H9 (cell line): ENCODE results near the gene KRTAP16-1. TPM values are rescaled to one million over a fixed set of nuclear protein-coding genes. Genes with fewer than 3 reads are reported as not detected.

Experiments used
- DNase-seq: peaks from one replicate; pipeline ENCODE4 v3.0.0-alpha.2; 2017
- H2AFZ ChIP-seq: one replicate; pipeline ENCODE4 v1.6.1; 2013; ENCODE audit warnings: mild to moderate bottlenecking, low read length, control low read depth, moderate library complexity
- H2AK5ac ChIP-seq: 2 replicates; pipeline ENCODE4 v1.6.1; 2013; ENCODE audit warnings: low read length, control low read depth, mixed read lengths; ENCODE audit not compliant: insufficient read length
- H2BK120ac ChIP-seq: one replicate; pipeline ENCODE4 v1.6.1; 2013; ENCODE audit warnings: low read depth, mild to moderate bottlenecking, low read length, control low read depth, inconsistent platforms; ENCODE audit not compliant: poor library complexity, severe bottlenecking
- H2BK12ac ChIP-seq: 2 replicates; pipeline ENCODE4 v1.6.1; 2013; ENCODE audit warnings: low read length, control low read depth, mixed read lengths, low read depth; ENCODE audit not compliant: insufficient read length
- H2BK15ac ChIP-seq: 2 replicates; pipeline ENCODE4 v1.6.1; 2013; ENCODE audit warnings: low read depth, low read length, control low read depth
- H2BK20ac ChIP-seq: one replicate; pipeline ENCODE4 v1.6.1; 2013; ENCODE audit warnings: low read depth, mild to moderate bottlenecking, low read length, control low read depth, inconsistent platforms; ENCODE audit not compliant: poor library complexity, severe bottlenecking
- H2BK5ac ChIP-seq: 2 replicates; pipeline ENCODE4 v1.6.1; 2013; ENCODE audit warnings: low read length, control low read depth, mixed read lengths; ENCODE audit not compliant: insufficient read length
- H3K14ac ChIP-seq: 2 replicates; pipeline ENCODE4 v1.6.1; 2013; ENCODE audit warnings: low read length, control low read depth; ENCODE audit not compliant: insufficient read depth
- H3K18ac ChIP-seq: 2 replicates; pipeline ENCODE4 v1.6.1; 2013; ENCODE audit warnings: low read depth, mild to moderate bottlenecking, mixed read lengths, low read length, control low read depth; ENCODE audit not compliant: insufficient read length
- H3K23ac ChIP-seq: 2 replicates; pipeline ENCODE4 v1.6.1; 2013; ENCODE audit warnings: low read length, control low read depth, mixed read lengths, low read depth; ENCODE audit not compliant: insufficient read length
- H3K23me2 ChIP-seq: 2 replicates; pipeline ENCODE4 v1.6.1; 2013; ENCODE audit warnings: low read depth, mild to moderate bottlenecking, mixed read lengths, low read length, control low read depth; ENCODE audit not compliant: insufficient read length, poor library complexity, severe bottlenecking
- H3K27ac ChIP-seq: 2 replicates; pipeline ENCODE4 v1.5.1; 2013; ENCODE audit warnings: low read length, control low read depth, mixed read lengths, low read depth; ENCODE audit not compliant: insufficient read length
- H3K27me3 ChIP-seq: 2 replicates; pipeline ENCODE4 v1.6.1; 2013; ENCODE audit warnings: low read length, control low read depth, inconsistent platforms; ENCODE audit not compliant: insufficient read depth
- H3K4ac ChIP-seq: 2 replicates; pipeline ENCODE4 v1.6.1; 2013; ENCODE audit warnings: low read depth, mild to moderate bottlenecking, control low read depth, inconsistent platforms, low read length, moderate library complexity
- H3K4me1 ChIP-seq: 2 replicates; pipeline ENCODE4 v1.6.1; 2013; ENCODE audit warnings: low read length, control low read depth, inconsistent platforms; ENCODE audit not compliant: insufficient read depth
- H3K4me2 ChIP-seq: 2 replicates; pipeline ENCODE4 v1.6.1; 2013; ENCODE audit warnings: low read length, control low read depth, mixed read lengths; ENCODE audit not compliant: insufficient read length, insufficient read depth
- H3K56ac ChIP-seq: 2 replicates; pipeline ENCODE4 v1.6.1; 2013; ENCODE audit warnings: low read depth, mild to moderate bottlenecking, mixed read lengths, low read length, control low read depth; ENCODE audit not compliant: insufficient read length
- H3K79me1 ChIP-seq: 2 replicates; pipeline ENCODE4 v1.6.1; 2013; ENCODE audit warnings: low read depth, mild to moderate bottlenecking, moderate library complexity, low read length, control low read depth, inconsistent platforms; ENCODE audit not compliant: insufficient read depth, poor library complexity, severe bottlenecking
- H3K79me2 ChIP-seq: 2 replicates; pipeline ENCODE4 v1.6.1; 2013; ENCODE audit warnings: low read length, control low read depth, inconsistent platforms; ENCODE audit not compliant: insufficient read depth
- H3K9ac ChIP-seq: 2 replicates; pipeline ENCODE4 v1.6.1; 2013; ENCODE audit warnings: low read length, control low read depth, mixed read lengths; ENCODE audit not compliant: insufficient read length; ENCODE audit errors: extremely low read depth
- H3K9me3 ChIP-seq: one replicate; pipeline ENCODE4 v1.6.1; 2013; ENCODE audit warnings: low read depth, low read length, inconsistent platforms; ENCODE audit not compliant: control insufficient read depth
- H3T11ph ChIP-seq: one replicate; pipeline ENCODE4 v1.6.1; 2013; ENCODE audit warnings: mild to moderate bottlenecking, low read length, control low read depth, inconsistent platforms
- H4K20me1 ChIP-seq: one replicate; pipeline ENCODE4 v1.6.1; 2013; ENCODE audit not compliant: control insufficient read depth, insufficient read length, insufficient read depth
- H4K5ac ChIP-seq: 2 replicates; pipeline ENCODE4 v1.6.1; 2013; ENCODE audit warnings: low read depth, mild to moderate bottlenecking, mixed read lengths, low read length, control low read depth; ENCODE audit not compliant: insufficient read length
- H4K8ac ChIP-seq: replicated peaks from 2 replicates; pipeline ENCODE4 v1.6.1; 2013; ENCODE audit warnings: low read length, control low read depth, mixed read lengths, low read depth; ENCODE audit not compliant: insufficient read length
- H4K91ac ChIP-seq: 2 replicates; pipeline ENCODE4 v1.6.1; 2013; ENCODE audit warnings: low read depth, mild to moderate bottlenecking, moderate library complexity, mixed read lengths, low read length, control low read depth; ENCODE audit not compliant: insufficient read length
- H3K27ac Mint-ChIP-seq, 3 experiments: 2 replicates in 2 of 3; 3 replicates in 1 of 3; pipeline ENCODE4 v1.8.0; 2020 to 2021; ENCODE audit warnings: mixed read lengths in 3 of 3, mild to moderate bottlenecking in 1 of 3, moderate library complexity in 1 of 3
- H3K27me3 Mint-ChIP-seq: 2 replicates; pipeline ENCODE4 v1.8.0; 2021; ENCODE audit warnings: low read depth, mild to moderate bottlenecking, moderate library complexity, mixed read lengths
- H3K36me3 Mint-ChIP-seq, 3 experiments: 2 replicates in 2 of 3; 3 replicates in 1 of 3; pipeline ENCODE4 v1.8.0; 2020 to 2021; ENCODE audit warnings: low read depth in 3 of 3, mixed read lengths in 3 of 3; ENCODE audit not compliant: insufficient read depth in 1 of 3
- H3K4me1 Mint-ChIP-seq, 2 experiments: 2 replicates each; pipeline ENCODE4 v1.8.0; 2020; ENCODE audit warnings: mixed read lengths in 2 of 2
- H3K4me3 Mint-ChIP-seq, 2 experiments: 2 replicates in 1 of 2; 3 replicates in 1 of 2; pipeline ENCODE4 v1.8.0; 2020 to 2021; ENCODE audit warnings: mild to moderate bottlenecking in 2 of 2, mixed read lengths in 2 of 2, moderate library complexity in 1 of 2
- H3K9me3 Mint-ChIP-seq, 2 experiments: 2 replicates in 1 of 2; 3 replicates in 1 of 2; pipeline ENCODE4 v1.8.0; 2020; ENCODE audit warnings: mild to moderate bottlenecking in 2 of 2, mixed read lengths in 2 of 2, moderate library complexity in 1 of 2
- CTCF ChIP-seq: fragments of 200-600 bp; sonication (generic); conservative IDR thresholded peaks from 3 replicates; pipeline ENCODE4 v1.8.0; 2021; ENCODE audit warnings: antibody characterized with exemption, mild to moderate bottlenecking
- WGBS: extraction: QIAGEN DNeasy Blood & Tissue Kit; methylation state at CpG from one replicate; pipeline ENCODE4 v1.1.7; 2013; ENCODE audit warnings: missing lambda C conversion rate, low lambda C conversion rate, mixed read lengths; ENCODE audit not compliant: insufficient read length; ENCODE audit errors: extremely low coverage; 5-methylcytosine and 5-hydroxymethylcytosine counted together
- total RNA-seq: library from RNA; stranded (reverse); gene quantifications from 2 replicates; pipeline ENCODE4 v1.2.1, GENCODE V29; 2021

KRTAP16-1 gene
- total RNA-seq, 1 experiment from 2014 or later, result not detected

GRCh38 chr17:41333836-41334235 is 24.7 kb upstream of the KRTAP16-1 start:
- Histone ChIP-seq H2BK15ac (no peak overlapping the region), H3K14ac (no peak overlapping the region), H3K4me2 (no peak overlapping the region), H3K56ac (no peak overlapping the region), H3K23ac (no peak overlapping the region), H4K5ac (no peak overlapping the region), H2BK5ac (no peak overlapping the region), H3K27ac (no peak overlapping the region), H3K18ac (no peak overlapping the region), H2AK5ac (no peak overlapping the region), H3T11ph (no peak overlapping the region), H2AFZ (no peak overlapping the region), H3K79me2 (no peaks in the 10 kb centered on the region), H3K4me1 (no peaks in the 10 kb centered on the region), H3K9ac (no peak overlapping the region), H3K23me2 (no peaks in the 10 kb centered on the region), H4K91ac (no peak overlapping the region), H2BK120ac (no peak overlapping the region), H3K4ac (no peak overlapping the region), H3K27me3 (no peaks in the 10 kb centered on the region), H2BK12ac (no peak overlapping the region), H2BK20ac (no peak overlapping the region), H4K20me1 (no peaks in the 10 kb centered on the region), H3K79me1 (no peaks in the 10 kb centered on the region), H3K9me3 (no peaks in the 10 kb centered on the region), H4K8ac (no peak overlapping the region)
- Mint-ChIP-seq H3K4me3 (no peak overlapping the region), H3K36me3 (no peaks in the 10 kb centered on the region; a peak in 1 of 7 replicates), H3K27ac (no peak overlapping the region), H3K27me3 (peaks cover 4% of the 10 kb centered on the region; the same call in 1 of the 2 replicates), H3K9me3 (no peaks in the 10 kb centered on the region; a peak in 2 of 5 replicates), H3K4me1 (peaks cover 0 to 9% of the 10 kb centered on the region in 2 experiments; a peak in 3 of 4 replicates)
- TF ChIP-seq CTCF, result no peak
- no CpG with 5 or more reads among the region's 3 CpGs for WGBS
- no peak for DNase-seq
